GM12878 (cell line): ENCODE results near the gene KRT71. TPM values are rescaled to one million over a fixed set of nuclear protein-coding genes. Genes with fewer than 3 reads are reported as not detected.

Experiments
- ATAC-seq: fragments of 200-7000 bp; cut with Tn5 transposase; 3 replicates; pipeline ENCODE4 v1.9.1; 2020; ENCODE audit warnings: mild to moderate bottlenecking, moderate library complexity
- BruUV-seq: library from RNA; stranded (reverse); fragments of 400-500 nt; replicated peaks from 2 replicates; lab custom pipeline; 2021; lab: Mats Ljungman, UMichigan
- CTCF ChIA-PET: fragments of 300-600 bp; sonication (Branson Sonifier 250); formaldehyde crosslinking; extraction: SDS; loops from one replicate; lab custom pipeline; 2021; ENCODE audit warnings: inconsistent platforms; lab: Yijun Ruan, JAX
- POLR2A ChIA-PET: fragments of 350-600 bp; formaldehyde crosslinking; extraction: SDS; loops from one replicate; lab custom pipeline; 2021; ENCODE audit warnings: inconsistent platforms; lab: Charles Lee
- RAD21 ChIA-PET: fragments of 300-600 bp; sonication (Branson Sonifier 250); formaldehyde crosslinking; loops from one replicate; lab custom pipeline; 2023; ENCODE audit warnings: antibody characterized with exemption; ENCODE audit not compliant: unreplicated experiment; lab: Charles Lee
- SMC1A ChIA-PET: fragments of 300-600 bp; sonication (Branson Sonifier 250); formaldehyde crosslinking; loops from one replicate; lab custom pipeline; 2023; ENCODE audit not compliant: unreplicated experiment, uncharacterized antibody; lab: Charles Lee
- DNase-seq: peaks from one replicate; pipeline ENCODE4 v3.0.0-alpha.2; 2011; ENCODE audit warnings: low read depth, low spot score
- FAIRE-seq: peaks from 3 replicates; lab custom pipeline; 2011; peaks lifted over from hg19 to GRCh38; lab: Jason Lieb, UNC
- H2AFZ ChIP-seq: 2 replicates; pipeline ENCODE4 v1.6.0; 2011; ENCODE audit warnings: low read depth, low read length, control low read depth; ENCODE audit not compliant: control insufficient read depth
- H3K27ac ChIP-seq: 2 replicates; pipeline ENCODE4 v1.5.1; 2011; ENCODE audit warnings: control low read depth; ENCODE audit not compliant: control insufficient read depth, insufficient read depth
- H3K27me3 ChIP-seq, 2 experiments: replicated peaks in 1 of 2; 2 replicates each; pipeline versions ENCODE4 v1.6.0 to v1.6.1; 2011; ENCODE audit warnings: low read length in 1 of 2; ENCODE audit not compliant: control insufficient read depth in 2 of 2, insufficient read depth in 2 of 2
- H3K36me3 ChIP-seq, 2 experiments: 2 replicates each; pipeline ENCODE4 v1.5.1; 2011; ENCODE audit warnings: low read length in 1 of 2; ENCODE audit not compliant: control insufficient read depth in 2 of 2, insufficient read depth in 2 of 2
- H3K4me1 ChIP-seq: 2 replicates; pipeline ENCODE4 v1.6.1; 2011; ENCODE audit warnings: mild to moderate bottlenecking, low read length, moderate library complexity, mixed read lengths; ENCODE audit not compliant: control insufficient read depth, insufficient read depth
- H3K4me2 ChIP-seq: 2 replicates; pipeline ENCODE4 v1.6.0; 2011; ENCODE audit warnings: control low read depth; ENCODE audit not compliant: control insufficient read depth, insufficient read depth
- H3K4me3 ChIP-seq: fragments of 200-600 bp; sonication (generic); 2 replicates; pipeline ENCODE4 v1.5.1; 2016
- H3K79me2 ChIP-seq: 2 replicates; pipeline ENCODE4 v1.6.0; 2011; ENCODE audit warnings: low read length; ENCODE audit not compliant: control insufficient read depth, insufficient read depth
- H3K9ac ChIP-seq: 2 replicates; pipeline ENCODE4 v1.8.0; 2011; ENCODE audit warnings: low read length, control low read depth, mixed read lengths; ENCODE audit not compliant: control insufficient read depth, insufficient read depth
- H3K9me3 ChIP-seq: replicated peaks from 3 replicates; pipeline ENCODE4 v1.5.1; 2011; ENCODE audit warnings: mild to moderate bottlenecking, low read length; ENCODE audit not compliant: control insufficient read depth, insufficient read depth
- H4K20me1 ChIP-seq: 2 replicates; pipeline ENCODE4 v1.6.0; 2011; ENCODE audit not compliant: control insufficient read depth, insufficient read depth
- CBX5 ChIP-seq: sonication (generic); IDR thresholded peaks from 2 replicates; pipeline ENCODE4 v1.6.1; 2016; ENCODE audit warnings: low read depth, moderate library complexity, mild to moderate bottlenecking, inconsistent platforms
- CHD4 ChIP-seq: fragments of 200-600 bp; sonication (generic); IDR thresholded peaks from 2 replicates; pipeline ENCODE4 v1.6.1; 2016; ENCODE audit warnings: mild to moderate bottlenecking
- FOS ChIP-seq: IDR thresholded peaks from 3 replicates; pipeline ENCODE4 v1.6.1; 2011; ENCODE audit warnings: borderline replicate concordance; ENCODE audit not compliant: insufficient read length; ENCODE audit errors: extremely low read depth
- JUND ChIP-seq: IDR thresholded peaks from 2 replicates; pipeline ENCODE4 v1.6.1; 2012; ENCODE audit warnings: low read depth, mild to moderate bottlenecking, low read length, improper control_type of control experiment, moderate library complexity
- MTA3 ChIP-seq: IDR thresholded peaks from 2 replicates; pipeline ENCODE4 v1.6.1; 2012; ENCODE audit warnings: low read length, inconsistent platforms, borderline replicate concordance
- NBN ChIP-seq: fragments of 450-650 bp; IDR thresholded peaks from 2 replicates; pipeline ENCODE4 v1.6.1; 2016
- NR2C1 ChIP-seq: fragments of 450-650 bp; IDR thresholded peaks from 2 replicates; pipeline ENCODE4 v1.6.1; 2017; ENCODE audit warnings: antibody characterized with exemption, mild to moderate bottlenecking, moderate library complexity
- RAD51 ChIP-seq: fragments of 450-650 bp; IDR thresholded peaks from 2 replicates; pipeline ENCODE4 v1.6.1; 2016; ENCODE audit warnings: moderate library complexity, mild to moderate bottlenecking, inconsistent platforms
- RCOR1 ChIP-seq: conservative IDR thresholded peaks from 2 replicates; pipeline ENCODE4 v1.6.1; 2012; ENCODE audit warnings: low read depth, low read length, improper control_type of control experiment
- SIX5 ChIP-seq: IDR thresholded peaks from 2 replicates; pipeline ENCODE4 v1.6.1; 2011; ENCODE audit warnings: mild to moderate bottlenecking, low read depth, low read length, moderate library complexity; ENCODE audit not compliant: severe bottlenecking
- SMARCA5 ChIP-seq: fragments of 450-650 bp; IDR thresholded peaks from 2 replicates; pipeline ENCODE4 v1.6.1; 2017; ENCODE audit warnings: mild to moderate bottlenecking
- TAF1 ChIP-seq: IDR thresholded peaks from 2 replicates; pipeline ENCODE4 v1.6.1; 2011; ENCODE audit warnings: mild to moderate bottlenecking, low read depth, low read length, borderline replicate concordance
- TCF12 ChIP-seq: IDR thresholded peaks from 2 replicates; pipeline ENCODE4 v1.6.1; 2011; ENCODE audit warnings: low read depth, mild to moderate bottlenecking, low read length
- TCF3 ChIP-seq: IDR thresholded peaks from 2 replicates; pipeline ENCODE4 v1.6.1; 2012; ENCODE audit warnings: low read depth, mild to moderate bottlenecking, low read length, borderline replicate concordance; ENCODE audit not compliant: insufficient read depth
- ZNF207 ChIP-seq: fragments of 450-650 bp; IDR thresholded peaks from 2 replicates; pipeline ENCODE4 v1.6.1; 2014; ENCODE audit warnings: antibody characterized with exemption, mild to moderate bottlenecking, borderline replicate concordance
- ZZZ3 ChIP-seq: IDR thresholded peaks from 2 replicates; pipeline ENCODE4 v1.6.1; 2011; ENCODE audit warnings: low read depth; ENCODE audit not compliant: control insufficient read depth, insufficient read length
- WGBS: methylation state at CpG from one replicate; pipeline ENCODE4 v1.1.6; 2016; ENCODE audit warnings: low lambda C conversion rate; ENCODE audit not compliant: insufficient replicate concordance, insufficient coverage; ENCODE audit errors: missing lambda C conversion rate; 5-methylcytosine and 5-hydroxymethylcytosine counted together
- in situ Hi-C: fragments of 300-500 bp; cut with MboI; formaldehyde crosslinking; loops from 9 replicates; pipeline ENCODE4 v1.14.3; 2018; ENCODE audit warnings: mixed read lengths
- intact Hi-C: fragments of 100-400 bp; cut with micrococcal nuclease; formaldehyde crosslinking; loops from one replicate; pipeline ENCODE4 v1.14.2; 2022; ENCODE audit not compliant: unreplicated experiment
- polyA plus RNA-seq, 11 experiments: library from polyadenylated mRNA; depleted of rRNA in 4 of 11; unstranded in 6 of 11; stranded (reverse) in 5 of 11; fragments of >200 nt; fragmentation: Nextera tagmentation in 4 of 11; fragmentation: Illumina TruSeq in 1 of 11; extraction: Ambion mirVana in 4 of 11; extraction: Trizol in 1 of 11; gene quantifications; 1 replicate in 1 of 11; 2 replicates in 10 of 11; pipeline versions ENCODE4 v1.2.1 to v1.2.3, GENCODE V29; 2011 to 2016; ENCODE audit warnings: inconsistent platforms in 2 of 11, missing spikeins in 2 of 11, low read depth in 1 of 11
- total RNA-seq, 4 experiments: library from RNA; depleted of rRNA in 3 of 4; stranded (reverse); fragments of >200 nt in 3 of 4; fragmentation: Illumina TruSeq in 1 of 4; extraction: Trizol in 1 of 4; gene quantifications; 2 replicates each; pipeline versions ENCODE4 v1.2.1 to v1.2.3, GENCODE V29; 2013 to 2021
- TF ChIP-seq, protein P1 (sequence below): fragments of 450-650 bp; IDR thresholded peaks from 2 replicates; pipeline ENCODE4 v1.6.1; 2017; ENCODE audit warnings: antibody characterized with exemption, mild to moderate bottlenecking, moderate library complexity
- TF ChIP-seq, protein P2 (sequence below): fragments of 450-650 bp; IDR thresholded peaks from 2 replicates; pipeline ENCODE4 v1.6.1; 2018; ENCODE audit warnings: mild to moderate bottlenecking, low read depth, moderate library complexity; ENCODE audit not compliant: partially characterized antibody
- TF ChIP-seq, protein P3 (sequence below): fragments of 450-650 bp; IDR thresholded peaks from 2 replicates; pipeline ENCODE4 v1.6.1; 2017; ENCODE audit warnings: mild to moderate bottlenecking

The KRT71 gene
- total and polyA plus RNA-seq, 10 of the 15 experiments (the other 5 are each of a cell fraction or from before 2014, with no cell fraction given): not detected

DNA sequence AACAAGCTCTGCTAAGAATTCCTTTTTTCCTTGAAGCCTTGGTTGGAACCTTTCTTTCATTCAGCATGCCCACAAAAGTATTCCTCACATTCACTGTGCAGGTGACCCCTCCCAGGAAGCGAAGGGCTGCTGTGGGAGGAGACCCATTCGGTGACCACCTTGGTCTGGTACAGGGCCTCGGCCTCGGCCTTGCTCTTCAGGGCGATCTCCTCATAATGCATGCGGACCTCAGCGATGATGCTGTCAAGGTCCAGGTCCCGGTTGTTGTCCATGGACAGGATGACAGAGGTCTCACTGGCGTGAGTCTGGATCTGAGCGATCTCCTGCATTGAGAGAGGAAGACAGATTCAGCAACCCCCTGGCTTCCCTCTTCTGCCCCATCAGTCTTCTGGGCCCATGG, 17.6 kb upstream of the KRT71 start:
- Histone ChIP-seq H3K9ac (no peak overlapping the region), H3K79me2 (no peaks in the 10 kb centered on the region), H3K36me3 (no peaks in the 10 kb centered on the region), H3K9me3 (no peaks in the 10 kb centered on the region), H4K20me1 (0 out of 2 replicates have a peak, but pooled peaks cover 2% of the 10 kb centered on the region), H3K4me3 (no peak overlapping the region), H3K4me2 (no peak overlapping the region), H3K4me1 (no peaks in the 10 kb centered on the region), H3K27me3 (peaks cover 5 to 8% of the 10 kb centered on the region in 2 experiments), H2AFZ (no peak overlapping the region), H3K27ac (no peak overlapping the region)
- 35% methylated on average over 10 of the region's 10 CpGs for WGBS
- in situ Hi-C loops (no loop called here), intact Hi-C loops (no loop called here)
- ChIA-PET RAD21 (no interaction called here), SMC1A (no interaction called here), POLR2A (no interaction called here), CTCF (no interaction called here)
- no peak for FAIRE-seq
- no peak for ATAC-seq
- TF ChIP-seq FOS: no peak
- no peak for TF ChIP-seq CHD4
- no peak for TF ChIP-seq RCOR1
- TF ChIP-seq CBX5: no peak
- TF ChIP-seq SMARCA5: no peak
- no peak for TF ChIP-seq NBN
- no peak for TF ChIP-seq TCF3
- no peak for TF ChIP-seq ZZZ3
- TF ChIP-seq MTA3: no peak
- TF ChIP-seq, protein P1, sequence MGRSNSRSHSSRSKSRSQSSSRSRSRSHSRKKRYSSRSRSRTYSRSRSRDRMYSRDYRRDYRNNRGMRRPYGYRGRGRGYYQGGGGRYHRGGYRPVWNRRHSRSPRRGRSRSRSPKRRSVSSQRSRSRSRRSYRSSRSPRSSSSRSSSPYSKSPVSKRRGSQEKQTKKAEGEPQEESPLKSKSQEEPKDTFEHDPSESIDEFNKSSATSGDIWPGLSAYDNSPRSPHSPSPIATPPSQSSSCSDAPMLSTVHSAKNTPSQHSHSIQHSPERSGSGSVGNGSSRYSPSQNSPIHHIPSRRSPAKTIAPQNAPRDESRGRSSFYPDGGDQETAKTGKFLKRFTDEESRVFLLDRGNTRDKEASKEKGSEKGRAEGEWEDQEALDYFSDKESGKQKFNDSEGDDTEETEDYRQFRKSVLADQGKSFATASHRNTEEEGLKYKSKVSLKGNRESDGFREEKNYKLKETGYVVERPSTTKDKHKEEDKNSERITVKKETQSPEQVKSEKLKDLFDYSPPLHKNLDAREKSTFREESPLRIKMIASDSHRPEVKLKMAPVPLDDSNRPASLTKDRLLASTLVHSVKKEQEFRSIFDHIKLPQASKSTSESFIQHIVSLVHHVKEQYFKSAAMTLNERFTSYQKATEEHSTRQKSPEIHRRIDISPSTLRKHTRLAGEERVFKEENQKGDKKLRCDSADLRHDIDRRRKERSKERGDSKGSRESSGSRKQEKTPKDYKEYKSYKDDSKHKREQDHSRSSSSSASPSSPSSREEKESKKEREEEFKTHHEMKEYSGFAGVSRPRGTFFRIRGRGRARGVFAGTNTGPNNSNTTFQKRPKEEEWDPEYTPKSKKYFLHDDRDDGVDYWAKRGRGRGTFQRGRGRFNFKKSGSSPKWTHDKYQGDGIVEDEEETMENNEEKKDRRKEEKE: no peak
- TF ChIP-seq, protein P2, sequence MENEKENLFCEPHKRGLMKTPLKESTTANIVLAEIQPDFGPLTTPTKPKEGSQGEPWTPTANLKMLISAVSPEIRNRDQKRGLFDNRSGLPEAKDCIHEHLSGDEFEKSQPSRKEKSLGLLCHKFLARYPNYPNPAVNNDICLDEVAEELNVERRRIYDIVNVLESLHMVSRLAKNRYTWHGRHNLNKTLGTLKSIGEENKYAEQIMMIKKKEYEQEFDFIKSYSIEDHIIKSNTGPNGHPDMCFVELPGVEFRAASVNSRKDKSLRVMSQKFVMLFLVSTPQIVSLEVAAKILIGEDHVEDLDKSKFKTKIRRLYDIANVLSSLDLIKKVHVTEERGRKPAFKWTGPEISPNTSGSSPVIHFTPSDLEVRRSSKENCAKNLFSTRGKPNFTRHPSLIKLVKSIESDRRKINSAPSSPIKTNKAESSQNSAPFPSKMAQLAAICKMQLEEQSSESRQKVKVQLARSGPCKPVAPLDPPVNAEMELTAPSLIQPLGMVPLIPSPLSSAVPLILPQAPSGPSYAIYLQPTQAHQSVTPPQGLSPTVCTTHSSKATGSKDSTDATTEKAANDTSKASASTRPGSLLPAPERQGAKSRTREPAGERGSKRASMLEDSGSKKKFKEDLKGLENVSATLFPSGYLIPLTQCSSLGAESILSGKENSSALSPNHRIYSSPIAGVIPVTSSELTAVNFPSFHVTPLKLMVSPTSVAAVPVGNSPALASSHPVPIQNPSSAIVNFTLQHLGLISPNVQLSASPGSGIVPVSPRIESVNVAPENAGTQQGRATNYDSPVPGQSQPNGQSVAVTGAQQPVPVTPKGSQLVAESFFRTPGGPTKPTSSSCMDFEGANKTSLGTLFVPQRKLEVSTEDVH: no peak
- TF ChIP-seq TCF12: no peak
- TF ChIP-seq, protein P3, sequence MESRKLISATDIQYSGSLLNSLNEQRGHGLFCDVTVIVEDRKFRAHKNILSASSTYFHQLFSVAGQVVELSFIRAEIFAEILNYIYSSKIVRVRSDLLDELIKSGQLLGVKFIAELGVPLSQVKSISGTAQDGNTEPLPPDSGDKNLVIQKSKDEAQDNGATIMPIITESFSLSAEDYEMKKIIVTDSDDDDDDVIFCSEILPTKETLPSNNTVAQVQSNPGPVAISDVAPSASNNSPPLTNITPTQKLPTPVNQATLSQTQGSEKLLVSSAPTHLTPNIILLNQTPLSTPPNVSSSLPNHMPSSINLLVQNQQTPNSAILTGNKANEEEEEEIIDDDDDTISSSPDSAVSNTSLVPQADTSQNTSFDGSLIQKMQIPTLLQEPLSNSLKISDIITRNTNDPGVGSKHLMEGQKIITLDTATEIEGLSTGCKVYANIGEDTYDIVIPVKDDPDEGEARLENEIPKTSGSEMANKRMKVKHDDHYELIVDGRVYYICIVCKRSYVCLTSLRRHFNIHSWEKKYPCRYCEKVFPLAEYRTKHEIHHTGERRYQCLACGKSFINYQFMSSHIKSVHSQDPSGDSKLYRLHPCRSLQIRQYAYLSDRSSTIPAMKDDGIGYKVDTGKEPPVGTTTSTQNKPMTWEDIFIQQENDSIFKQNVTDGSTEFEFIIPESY: no peak
- no peak for TF ChIP-seq TAF1
- no peak for TF ChIP-seq ZNF207
- no peak for TF ChIP-seq NR2C1
- no peak for TF ChIP-seq JUND
- no peak for TF ChIP-seq RAD51
- TF ChIP-seq SIX5: no peak
- no peak for DNase-seq
- BruUV-seq: no TSS peak
